Epithelial cell of proximal tubule (primary cell): ENCODE results near the gene ADAP1. TPM values are rescaled to one million over a fixed set of nuclear protein-coding genes. Genes with fewer than 3 reads are reported as not detected.

Experiments
- DNase-seq: peaks from one replicate; pipeline ENCODE4 v3.0.0-alpha.2; 2011; ENCODE audit warnings: low read depth
- H3K4me3 ChIP-seq: 2 replicates; pipeline ENCODE4 v1.5.1; 2011; ENCODE audit warnings: low read depth, mild to moderate bottlenecking, low read length
- CTCF ChIP-seq: conservative IDR thresholded peaks from 2 replicates; pipeline ENCODE4 v1.5.1; 2012; ENCODE audit warnings: low read depth, mild to moderate bottlenecking, low read length
- total RNA-seq: library from RNA; depleted of rRNA; stranded (reverse); fragments of >200 nt; gene quantifications from 2 replicates; pipeline ENCODE4 v1.2.3, GENCODE V29; 2015

ADAP1 gene
- total RNA-seq, 1 donor from 2014 or later: 7.2 TPM

- TF ChIP-seq CTCF: no peak
- DNase-seq: no peak
- no peak overlapping the region for H3K4me3 ChIP-seq
Observed at GRCh38 chr7:935874-936385, 18.6 kb downstream of the ADAP1 start.

- DNase-seq: no peak
- TF ChIP-seq CTCF: no peak
- no peak overlapping the region for H3K4me3 ChIP-seq
Observed at GRCh38 chr7:935164-935873, 19.2 kb downstream of the ADAP1 start.

- DNase-seq: no peak
- TF ChIP-seq CTCF: no peak
- no peak overlapping the region for H3K4me3 ChIP-seq
Observed at GRCh38 chr7:934469-935163, 19.9 kb downstream of the ADAP1 start.

- no peak overlapping the region for H3K4me3 ChIP-seq
- no peak for DNase-seq
- no peak for TF ChIP-seq CTCF
Observed at GRCh38 chr7:932651-932975, 21.9 kb downstream of the ADAP1 start.

- no peak for DNase-seq
- H3K4me3 ChIP-seq: no peak overlapping the region
- no peak for TF ChIP-seq CTCF
Observed at GRCh38 chr7:931871-932650, 22.4 kb downstream of the ADAP1 start.

- no peak overlapping the region for H3K4me3 ChIP-seq
- no peak for DNase-seq
- TF ChIP-seq CTCF: no peak
Observed at GRCh38 chr7:930975-931758, 23.3 kb downstream of the ADAP1 start.
